Jurkat, Clone E6-1 (cell line): Measurements from ENCODE around the gene RPUSD1.

ENCODE experiments used
- DNase-seq: peaks from one replicate; pipeline ENCODE4 v3.0.0-alpha.2; 2011; ENCODE audit warnings: low read depth, low spot score
- H3K4me3 ChIP-seq: 2 replicates; pipeline ENCODE4 v1.5.1; 2011; ENCODE audit warnings: mild to moderate bottlenecking, low read length, control low read depth, moderate library complexity

RPUSD1 gene

GRCh38 chr16:774086-775001, 13.8 kb downstream of the RPUSD1 start:
- H3K4me3 ChIP-seq = no peak overlapping the region
- DNase-seq = no peak

DNA sequence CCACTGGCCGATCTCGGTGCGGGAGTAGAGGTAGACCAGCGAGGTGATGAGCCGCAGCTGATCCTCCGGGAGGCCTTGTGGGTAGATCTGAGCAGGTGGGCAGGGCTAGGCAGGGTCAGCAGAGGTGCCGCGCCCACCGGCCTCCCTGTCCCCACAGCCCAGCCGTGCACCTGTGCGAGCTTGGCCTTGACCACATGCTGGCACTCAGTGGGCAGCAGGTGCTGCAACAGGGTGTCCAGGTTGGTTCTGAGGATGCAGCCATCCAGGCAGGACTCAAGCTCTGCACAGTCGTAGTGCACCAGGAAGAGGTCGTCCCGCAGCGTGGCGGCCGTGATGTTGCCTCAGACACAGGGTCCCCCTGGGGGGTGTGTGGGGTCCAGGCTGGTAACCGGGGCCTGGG, 15.2 kb downstream of the RPUSD1 start:
- DNase-seq = no peak
- H3K4me3 ChIP-seq = no peak overlapping the region

DNA sequence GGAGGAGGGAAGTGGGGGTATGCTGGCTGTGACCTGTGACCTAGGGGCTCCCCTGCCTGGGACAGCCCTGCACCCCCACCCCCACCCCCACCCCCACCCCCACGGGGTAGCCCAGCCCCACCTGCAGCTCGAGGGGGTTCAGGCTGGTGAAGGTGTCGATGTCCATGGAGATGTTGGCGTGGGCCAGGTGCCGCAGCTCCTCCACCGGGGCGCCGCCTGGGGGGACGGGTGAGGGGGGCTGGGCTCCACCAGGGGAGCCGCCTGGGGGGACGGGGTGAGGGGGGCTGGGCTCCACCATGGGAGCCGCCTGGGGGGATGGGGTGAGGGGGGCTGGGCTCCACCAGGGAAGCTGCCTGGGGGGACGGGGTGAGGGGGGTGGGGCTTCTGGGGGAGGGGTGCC, 17.8 kb downstream of the RPUSD1 start:
- no peak for DNase-seq
- H3K4me3 ChIP-seq = no peak overlapping the region

DNA sequence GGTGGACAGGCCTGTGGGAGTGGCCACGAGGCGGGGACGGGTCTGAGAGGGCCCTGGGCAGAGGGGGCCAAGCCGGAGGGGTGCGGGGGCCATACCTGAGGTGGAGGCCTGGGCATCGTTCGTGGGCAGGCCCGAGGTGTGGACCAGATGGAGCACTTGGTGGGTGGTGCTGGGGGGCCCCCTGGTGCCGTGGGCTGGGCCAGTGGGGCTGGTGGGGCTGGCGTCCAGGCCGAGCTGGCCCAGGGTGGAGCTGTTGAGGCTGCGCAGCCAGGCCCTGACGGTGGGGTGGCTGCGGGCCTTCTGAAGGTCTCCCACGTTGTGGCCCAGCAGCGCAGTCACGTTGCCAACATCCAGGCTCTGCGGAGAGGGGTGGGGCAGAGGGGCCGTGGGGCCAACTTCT, 18.2 kb downstream of the RPUSD1 start:
- H3K4me3 ChIP-seq = no peak overlapping the region
- no peak for DNase-seq

- no peak overlapping the region for H3K4me3 ChIP-seq
- no peak for DNase-seq
These were observed 18.9 kb downstream of the RPUSD1 start for GRCh38 chr16:769184-769784.

DNA sequence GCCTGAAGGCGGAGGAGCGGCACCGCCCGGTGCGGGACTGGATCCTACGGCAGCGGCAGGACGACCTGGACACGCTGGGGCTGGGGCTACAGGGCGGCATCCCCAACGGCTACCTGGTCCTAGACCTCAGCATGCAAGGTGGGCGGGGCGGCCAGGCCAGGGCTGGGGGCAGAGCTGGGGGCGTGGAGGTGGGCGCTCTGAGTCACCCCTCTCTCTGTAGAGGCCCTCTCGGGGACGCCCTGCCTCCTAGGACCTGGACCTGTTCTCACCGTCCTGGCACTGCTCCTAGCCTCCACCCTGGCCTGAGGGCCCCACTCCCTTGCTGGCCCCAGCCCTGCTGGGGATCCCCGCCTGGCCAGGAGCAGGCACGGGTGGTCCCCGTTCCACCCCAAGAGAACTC, 19.8 kb downstream of the RPUSD1 start:
- no peak for DNase-seq
- H3K4me3 ChIP-seq = no peak overlapping the region

- H3K4me3 ChIP-seq = no peak overlapping the region
- DNase-seq = no peak
These were observed 20.4 kb downstream of the RPUSD1 start for GRCh38 chr16:767743-768235.

GRCh38 chr16:766820-767640, 21.2 kb downstream of the RPUSD1 start:
- H3K4me3 ChIP-seq = no peak overlapping the region
- DNase-seq = no peak

DNA sequence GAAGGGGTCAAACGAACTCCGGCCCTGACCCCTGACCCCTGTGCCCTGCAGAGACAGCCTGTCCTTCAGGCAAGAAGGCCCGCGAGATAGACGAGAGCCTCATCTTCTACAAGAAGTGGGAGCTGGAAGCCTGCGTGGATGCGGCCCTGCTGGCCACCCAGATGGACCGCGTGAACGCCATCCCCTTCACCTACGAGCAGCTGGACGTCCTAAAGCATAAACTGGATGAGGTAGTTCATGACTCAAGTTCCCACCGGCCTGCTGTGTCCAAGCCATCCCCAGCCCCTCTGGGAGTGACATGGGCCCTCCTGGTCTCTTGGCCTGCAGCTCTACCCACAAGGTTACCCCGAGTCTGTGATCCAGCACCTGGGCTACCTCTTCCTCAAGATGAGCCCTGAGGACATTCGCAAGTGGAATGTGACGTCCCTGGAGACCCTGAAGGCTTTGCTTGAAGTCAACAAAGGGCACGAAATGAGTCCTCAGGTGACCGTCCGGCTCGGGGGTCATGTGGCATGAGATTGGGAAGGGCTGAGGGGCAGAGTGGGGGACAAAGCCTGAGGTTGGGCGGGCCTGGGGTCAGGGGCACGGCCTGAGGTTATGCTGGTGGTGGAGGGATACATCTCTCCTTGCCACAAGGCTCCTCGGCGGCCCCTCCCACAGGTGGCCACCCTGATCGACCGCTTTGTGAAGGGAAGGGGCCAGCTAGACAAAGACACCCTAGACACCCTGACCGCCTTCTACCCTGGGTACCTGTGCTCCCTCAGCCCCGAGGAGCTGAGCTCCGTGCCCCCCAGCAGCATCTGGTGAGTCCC, 22.0 kb downstream of the RPUSD1 start:
- DNase-seq = no peak
- H3K4me3 ChIP-seq = no peak overlapping the region

DNA sequence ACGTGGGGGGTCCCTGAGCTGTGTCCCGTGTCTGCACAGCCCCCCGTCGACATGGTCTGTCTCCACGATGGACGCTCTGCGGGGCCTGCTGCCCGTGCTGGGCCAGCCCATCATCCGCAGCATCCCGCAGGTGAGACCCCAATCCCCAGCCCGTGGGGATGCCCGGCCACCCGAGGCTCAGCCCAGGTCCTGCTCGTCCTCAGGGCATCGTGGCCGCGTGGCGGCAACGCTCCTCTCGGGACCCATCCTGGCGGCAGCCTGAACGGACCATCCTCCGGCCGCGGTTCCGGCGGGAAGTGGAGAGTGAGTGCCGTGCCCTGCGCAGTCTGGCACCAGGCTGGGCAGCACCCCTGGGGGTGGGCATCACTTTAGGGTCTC, 22.7 kb downstream of the RPUSD1 start:
- no peak for DNase-seq
- no peak overlapping the region for H3K4me3 ChIP-seq

DNA sequence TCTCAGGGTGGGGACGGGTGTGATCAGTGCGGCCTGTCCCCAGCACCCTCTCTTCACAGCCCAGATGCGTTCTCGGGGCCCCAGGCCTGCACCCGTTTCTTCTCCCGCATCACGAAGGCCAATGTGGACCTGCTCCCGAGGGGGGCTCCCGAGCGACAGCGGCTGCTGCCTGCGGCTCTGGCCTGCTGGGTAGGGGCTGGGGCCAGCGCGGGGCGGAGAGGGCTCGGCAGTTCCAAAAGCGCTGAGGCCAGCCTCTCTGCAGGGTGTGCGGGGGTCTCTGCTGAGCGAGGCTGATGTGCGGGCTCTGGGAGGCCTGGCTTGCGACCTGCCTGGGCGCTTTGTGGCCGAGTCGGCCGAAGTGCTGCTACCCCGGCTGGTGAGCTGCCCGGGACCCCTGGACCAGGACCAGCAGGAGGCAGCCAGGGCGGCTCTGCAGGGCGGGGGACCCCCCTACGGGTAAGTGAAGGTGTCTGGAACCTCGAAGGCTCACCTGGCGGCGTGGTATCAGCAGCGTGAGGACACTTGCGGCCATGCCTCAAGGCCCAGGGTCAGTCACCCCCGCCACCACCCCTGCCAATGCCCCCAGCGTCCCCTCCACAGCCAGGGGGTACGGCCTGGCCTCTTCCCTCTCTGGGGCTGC, 23.2 kb downstream of the RPUSD1 start:
- no peak overlapping the region for H3K4me3 ChIP-seq
- DNase-seq = no peak

- no peak overlapping the region for H3K4me3 ChIP-seq
- no peak for DNase-seq
These were observed 23.9 kb downstream of the RPUSD1 start for GRCh38 chr16:764184-764750.

DNA sequence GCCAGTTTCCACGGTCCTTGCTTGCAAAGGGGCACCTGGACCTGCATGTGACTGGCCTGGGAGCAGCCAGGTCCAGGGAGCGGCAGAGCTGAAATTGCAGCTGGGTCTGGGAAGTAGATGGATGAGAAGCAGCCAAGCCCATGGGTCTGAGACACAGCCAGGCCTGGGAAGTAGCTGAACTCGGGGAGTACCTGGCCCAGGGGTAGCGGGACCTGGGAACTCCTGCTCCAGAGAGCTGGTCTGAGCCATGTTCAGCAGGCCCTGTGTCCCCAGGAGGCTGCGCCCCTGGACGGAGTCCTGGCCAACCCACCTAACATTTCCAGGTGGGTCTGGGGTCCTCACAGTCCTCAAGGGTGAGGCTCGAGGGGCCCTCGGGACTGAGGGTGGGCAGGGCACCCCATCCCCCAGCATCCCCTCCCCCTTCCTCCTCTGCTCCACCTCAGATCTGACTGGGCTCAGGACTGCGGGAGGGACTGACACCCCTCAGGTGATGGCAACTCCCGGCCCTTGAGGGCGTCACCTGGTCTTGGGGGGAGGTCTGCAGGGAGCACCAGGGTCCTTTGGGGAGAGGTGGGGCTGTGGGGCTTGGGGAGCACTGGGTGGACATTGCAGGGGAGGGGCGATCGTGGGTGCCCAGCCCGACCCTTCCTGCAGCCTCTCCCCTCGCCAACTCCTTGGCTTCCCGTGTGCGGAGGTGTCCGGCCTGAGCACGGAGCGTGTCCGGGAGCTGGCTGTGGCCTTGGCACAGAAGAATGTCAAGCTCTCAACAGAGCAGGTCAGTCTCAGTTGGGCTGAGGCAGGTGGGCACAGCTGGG, 24.6 kb downstream of the RPUSD1 start:
- DNase-seq = no peak
- no peak overlapping the region for H3K4me3 ChIP-seq

DNA sequence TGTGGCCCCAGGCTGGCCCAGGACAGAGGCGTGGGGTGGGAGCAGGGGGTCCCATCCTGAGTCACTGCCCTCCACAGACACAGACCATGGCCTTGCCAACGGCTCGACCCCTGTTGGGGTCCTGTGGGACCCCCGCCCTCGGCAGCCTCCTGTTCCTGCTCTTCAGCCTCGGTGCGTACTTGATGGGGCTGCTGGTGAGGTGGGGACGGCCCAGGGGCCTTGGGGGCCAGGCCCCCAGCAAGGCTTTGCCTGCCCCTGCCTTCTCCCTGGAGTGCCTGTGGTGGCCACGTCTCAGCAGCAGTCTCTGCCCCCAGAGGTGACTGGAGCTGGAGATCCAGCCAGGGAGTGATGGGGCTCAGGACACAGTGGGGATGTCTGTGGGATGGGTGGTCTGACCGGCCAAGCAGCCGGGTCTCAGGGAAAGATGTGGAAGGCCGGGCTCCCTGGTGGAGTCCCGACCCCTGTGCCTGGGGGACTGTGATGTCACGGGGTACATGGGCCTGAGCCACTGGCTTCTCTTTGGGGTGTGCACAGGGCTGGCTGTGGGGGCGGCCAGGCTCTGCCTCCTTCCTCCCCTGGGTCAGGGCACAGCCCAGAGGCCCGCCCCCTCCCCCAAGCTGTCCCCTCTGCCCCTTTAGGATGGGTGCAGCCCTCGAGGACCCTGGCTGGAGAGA, 25.4 kb downstream of the RPUSD1 start:
- DNase-seq = no peak
- no peak overlapping the region for H3K4me3 ChIP-seq

DNA sequence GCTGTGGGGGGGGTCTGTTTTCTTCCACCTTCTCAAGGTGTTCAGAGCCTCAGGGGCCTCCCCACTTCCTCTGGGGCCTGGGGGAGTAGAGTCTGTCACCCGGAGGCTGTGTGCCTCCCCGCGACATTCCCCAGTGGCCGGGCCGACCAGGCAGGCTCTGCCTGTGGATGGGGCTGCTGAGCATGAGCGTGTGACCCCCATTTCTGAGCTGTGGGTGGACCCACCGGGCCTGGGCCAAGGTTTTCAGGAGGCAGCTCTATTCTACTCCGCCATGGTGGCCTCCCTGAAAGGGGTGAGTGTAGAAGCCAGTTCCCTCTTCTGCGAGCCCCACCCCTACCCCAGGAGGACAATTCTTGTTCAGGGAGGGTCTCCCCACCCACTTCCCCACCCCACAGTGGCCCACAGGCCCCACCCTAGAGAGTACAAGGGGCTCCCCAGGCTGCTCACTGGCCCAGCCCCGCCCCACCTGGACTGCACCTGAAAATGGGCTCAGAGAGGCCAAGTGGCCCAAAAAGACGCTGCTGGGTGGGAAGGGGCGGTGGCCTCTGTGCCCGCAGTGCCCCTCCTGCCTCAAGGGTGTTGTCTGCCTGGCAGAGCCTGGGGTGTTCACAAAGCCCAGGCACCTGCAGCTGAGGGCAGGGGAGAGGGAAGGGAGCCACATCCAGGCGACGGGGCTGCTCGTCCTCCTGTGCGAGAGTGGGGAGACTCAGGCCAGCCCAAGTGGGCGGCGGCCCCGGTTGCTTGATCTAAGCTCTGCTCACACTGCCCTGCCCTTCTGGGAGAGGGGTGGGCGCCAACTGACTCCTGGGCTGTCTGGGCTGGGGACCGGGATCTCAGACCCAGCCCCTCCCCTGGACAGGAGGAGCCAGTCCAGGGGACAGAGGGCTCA, 26.3 kb downstream of the RPUSD1 start:
- DNase-seq = no peak
- H3K4me3 ChIP-seq = no peak overlapping the region
